ENCODE measurements around the gene OOSP1.

GRCh38 chr11:59962107-59962482 is 23.9 kb downstream of the OOSP1 start:
- TF ChIP-seq, protein P1, sequence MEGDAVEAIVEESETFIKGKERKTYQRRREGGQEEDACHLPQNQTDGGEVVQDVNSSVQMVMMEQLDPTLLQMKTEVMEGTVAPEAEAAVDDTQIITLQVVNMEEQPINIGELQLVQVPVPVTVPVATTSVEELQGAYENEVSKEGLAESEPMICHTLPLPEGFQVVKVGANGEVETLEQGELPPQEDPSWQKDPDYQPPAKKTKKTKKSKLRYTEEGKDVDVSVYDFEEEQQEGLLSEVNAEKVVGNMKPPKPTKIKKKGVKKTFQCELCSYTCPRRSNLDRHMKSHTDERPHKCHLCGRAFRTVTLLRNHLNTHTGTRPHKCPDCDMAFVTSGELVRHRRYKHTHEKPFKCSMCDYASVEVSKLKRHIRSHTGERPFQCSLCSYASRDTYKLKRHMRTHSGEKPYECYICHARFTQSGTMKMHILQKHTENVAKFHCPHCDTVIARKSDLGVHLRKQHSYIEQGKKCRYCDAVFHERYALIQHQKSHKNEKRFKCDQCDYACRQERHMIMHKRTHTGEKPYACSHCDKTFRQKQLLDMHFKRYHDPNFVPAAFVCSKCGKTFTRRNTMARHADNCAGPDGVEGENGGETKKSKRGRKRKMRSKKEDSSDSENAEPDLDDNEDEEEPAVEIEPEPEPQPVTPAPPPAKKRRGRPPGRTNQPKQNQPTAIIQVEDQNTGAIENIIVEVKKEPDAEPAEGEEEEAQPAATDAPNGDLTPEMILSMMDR (conservative IDR thresholded peaks at IDR 0.05; ENCODE audit: low read depth in 2 of 2): no peak
- TF ChIP-seq POLR2AphosphoS5 (IDR thresholded peaks at IDR 0.05; ENCODE audit: low read depth): no peak
- no peak for TF ChIP-seq EZH2phosphoT487 (IDR thresholded peaks at IDR 0.05; ENCODE audit: unreplicated experiment)
- no peak for TF ChIP-seq REST (IDR thresholded peaks at IDR 0.05; ENCODE audit: unreplicated experiment)
- no peak for TF ChIP-seq JUNB (IDR thresholded peaks at IDR 0.05; ENCODE audit: unreplicated experiment)
- no peak for TF ChIP-seq EZH2 (IDR thresholded peaks at IDR 0.05; ENCODE audit: low read depth, unreplicated experiment)
- TF ChIP-seq ZNF114 (CRISPR knock-in tag; IDR thresholded peaks at IDR 0.05): no peak
- TF ChIP-seq NANOG (IDR thresholded peaks at IDR 0.05; ENCODE audit: borderline replicate concordance): no peak
- TF ChIP-seq ETS1 (IDR thresholded peaks at IDR 0.05): no peak
- TF ChIP-seq CREB1 (CRISPR knock-in tag; IDR thresholded peaks at IDR 0.05; ENCODE audit: low read depth): no peak
- TF ChIP-seq ZNF331 (CRISPR knock-in tag; IDR thresholded peaks at IDR 0.05; ENCODE audit: low read depth): no peak
- no peak for TF ChIP-seq STAT1 (IDR thresholded peaks at IDR 0.05; ENCODE audit: unreplicated experiment)
- TF ChIP-seq, protein P2, sequence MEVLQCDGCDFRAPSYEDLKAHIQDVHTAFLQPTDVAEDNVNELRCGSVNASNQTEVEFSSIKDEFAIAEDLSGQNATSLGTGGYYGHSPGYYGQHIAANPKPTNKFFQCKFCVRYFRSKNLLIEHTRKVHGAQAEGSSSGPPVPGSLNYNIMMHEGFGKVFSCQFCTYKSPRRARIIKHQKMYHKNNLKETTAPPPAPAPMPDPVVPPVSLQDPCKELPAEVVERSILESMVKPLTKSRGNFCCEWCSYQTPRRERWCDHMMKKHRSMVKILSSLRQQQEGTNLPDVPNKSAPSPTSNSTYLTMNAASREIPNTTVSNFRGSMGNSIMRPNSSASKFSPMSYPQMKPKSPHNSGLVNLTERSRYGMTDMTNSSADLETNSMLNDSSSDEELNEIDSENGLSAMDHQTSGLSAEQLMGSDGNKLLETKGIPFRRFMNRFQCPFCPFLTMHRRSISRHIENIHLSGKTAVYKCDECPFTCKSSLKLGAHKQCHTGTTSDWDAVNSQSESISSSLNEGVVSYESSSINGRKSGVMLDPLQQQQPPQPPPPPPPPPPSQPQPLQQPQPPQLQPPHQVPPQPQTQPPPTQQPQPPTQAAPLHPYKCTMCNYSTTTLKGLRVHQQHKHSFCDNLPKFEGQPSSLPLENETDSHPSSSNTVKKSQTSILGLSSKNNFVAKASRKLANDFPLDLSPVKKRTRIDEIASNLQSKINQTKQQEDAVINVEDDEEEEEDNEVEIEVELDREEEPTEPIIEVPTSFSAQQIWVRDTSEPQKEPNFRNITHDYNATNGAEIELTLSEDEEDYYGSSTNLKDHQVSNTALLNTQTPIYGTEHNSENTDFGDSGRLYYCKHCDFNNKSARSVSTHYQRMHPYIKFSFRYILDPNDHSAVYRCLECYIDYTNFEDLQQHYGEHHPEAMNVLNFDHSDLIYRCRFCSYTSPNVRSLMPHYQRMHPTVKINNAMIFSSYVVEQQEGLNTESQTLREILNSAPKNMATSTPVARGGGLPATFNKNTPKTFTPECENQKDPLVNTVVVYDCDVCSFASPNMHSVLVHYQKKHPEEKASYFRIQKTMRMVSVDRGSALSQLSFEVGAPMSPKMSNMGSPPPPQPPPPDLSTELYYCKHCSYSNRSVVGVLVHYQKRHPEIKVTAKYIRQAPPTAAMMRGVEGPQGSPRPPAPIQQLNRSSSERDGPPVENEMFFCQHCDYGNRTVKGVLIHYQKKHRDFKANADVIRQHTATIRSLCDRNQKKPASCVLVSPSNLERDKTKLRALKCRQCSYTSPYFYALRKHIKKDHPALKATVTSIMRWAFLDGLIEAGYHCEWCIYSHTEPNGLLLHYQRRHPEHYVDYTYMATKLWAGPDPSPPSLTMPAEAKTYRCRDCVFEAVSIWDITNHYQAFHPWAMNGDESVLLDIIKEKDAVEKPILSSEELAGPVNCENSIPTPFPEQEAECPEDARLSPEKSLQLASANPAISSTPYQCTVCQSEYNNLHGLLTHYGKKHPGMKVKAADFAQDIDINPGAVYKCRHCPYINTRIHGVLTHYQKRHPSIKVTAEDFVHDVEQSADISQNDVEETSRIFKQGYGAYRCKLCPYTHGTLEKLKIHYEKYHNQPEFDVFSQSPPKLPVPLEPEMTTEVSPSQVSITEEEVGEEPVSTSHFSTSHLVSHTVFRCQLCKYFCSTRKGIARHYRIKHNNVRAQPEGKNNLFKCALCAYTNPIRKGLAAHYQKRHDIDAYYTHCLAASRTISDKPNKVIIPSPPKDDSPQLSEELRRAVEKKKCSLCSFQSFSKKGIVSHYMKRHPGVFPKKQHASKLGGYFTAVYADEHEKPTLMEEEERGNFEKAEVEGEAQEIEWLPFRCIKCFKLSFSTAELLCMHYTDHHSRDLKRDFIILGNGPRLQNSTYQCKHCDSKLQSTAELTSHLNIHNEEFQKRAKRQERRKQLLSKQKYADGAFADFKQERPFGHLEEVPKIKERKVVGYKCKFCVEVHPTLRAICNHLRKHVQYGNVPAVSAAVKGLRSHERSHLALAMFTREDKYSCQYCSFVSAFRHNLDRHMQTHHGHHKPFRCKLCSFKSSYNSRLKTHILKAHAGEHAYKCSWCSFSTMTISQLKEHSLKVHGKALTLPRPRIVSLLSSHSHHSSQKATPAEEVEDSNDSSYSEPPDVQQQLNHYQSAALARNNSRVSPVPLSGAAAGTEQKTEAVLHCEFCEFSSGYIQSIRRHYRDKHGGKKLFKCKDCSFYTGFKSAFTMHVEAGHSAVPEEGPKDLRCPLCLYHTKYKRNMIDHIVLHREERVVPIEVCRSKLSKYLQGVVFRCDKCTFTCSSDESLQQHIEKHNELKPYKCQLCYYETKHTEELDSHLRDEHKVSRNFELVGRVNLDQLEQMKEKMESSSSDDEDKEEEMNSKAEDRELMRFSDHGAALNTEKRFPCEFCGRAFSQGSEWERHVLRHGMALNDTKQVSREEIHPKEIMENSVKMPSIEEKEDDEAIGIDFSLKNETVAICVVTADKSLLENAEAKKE (CRISPR knock-in tag; IDR thresholded peaks at IDR 0.05): no peak
